DND-41 (cell line): ENCODE results near the gene DBNDD1.

Source experiments
- CTCF ChIP-seq: IDR thresholded peaks from 2 replicates; pipeline ENCODE4 v1.5.1; 2012; ENCODE audit warnings: borderline replicate concordance, low read length, moderate library complexity, mild to moderate bottlenecking; ENCODE audit not compliant: poor library complexity, severe bottlenecking; ENCODE audit errors: extremely low read depth
- EZH2 ChIP-seq: IDR thresholded peaks from 3 replicates; pipeline ENCODE4 v1.6.1; 2012; ENCODE audit warnings: borderline replicate concordance, low read depth, mild to moderate bottlenecking, moderate library complexity, low read length, inconsistent platforms; ENCODE audit not compliant: severe bottlenecking

DNA sequence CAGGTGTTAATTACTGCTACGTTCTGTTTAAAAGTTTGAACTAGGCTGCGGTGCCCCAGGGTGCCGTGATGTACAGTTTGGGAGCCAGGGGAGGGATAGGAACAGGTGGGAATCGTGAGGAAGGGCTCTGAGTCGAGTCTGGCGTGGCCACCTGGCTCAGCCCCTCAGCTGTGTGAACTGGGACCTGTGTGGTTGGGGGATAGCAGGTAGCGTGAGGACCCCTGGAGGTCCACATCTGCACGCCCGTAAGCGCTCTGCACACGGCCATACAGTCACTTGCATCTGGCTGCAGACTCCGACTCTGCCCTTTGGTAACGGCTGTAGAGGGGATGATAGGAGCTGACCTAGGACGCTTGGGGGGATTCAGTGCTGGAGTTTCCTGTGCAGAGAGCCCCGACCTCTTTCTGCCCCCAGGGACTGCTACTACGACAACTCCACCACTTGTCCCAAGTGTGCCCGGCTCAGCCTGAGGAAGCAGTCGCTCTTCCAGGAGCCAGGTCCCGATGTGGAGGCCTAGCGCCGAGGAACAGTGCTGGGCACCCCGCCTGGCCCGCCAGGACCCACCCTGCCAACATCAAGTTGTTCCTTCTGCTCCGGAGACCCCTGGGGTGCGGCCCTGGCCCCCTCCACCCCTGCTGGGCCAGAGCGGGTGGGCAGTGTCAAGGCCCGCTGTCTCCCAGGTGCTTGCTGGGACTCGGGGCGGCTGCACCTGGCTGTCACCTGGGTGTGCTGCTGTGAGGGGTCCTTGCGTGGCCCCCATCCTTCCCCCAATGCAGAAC lies 53.6 kb downstream of the DBNDD1 start:
- TF ChIP-seq CTCF (no peak), EZH2 (no peak)
